Fibroblast of gingiva (primary cell): ENCODE data around the gene CD48.

ENCODE experiments used
- DNase-seq: peaks from one replicate; pipeline ENCODE4 v3.0.0-alpha.2; 2011; ENCODE audit warnings: low read depth

The CD48 gene

GRCh38 chr1:160634543-160635491 lies 76.8 kb downstream of the CD48 start:
- no peak for DNase-seq

- no peak for DNase-seq
Measured at GRCh38 chr1:160633330-160633903, 78.2 kb downstream of the CD48 start.

GRCh38 chr1:160631983-160632625 lies 79.5 kb downstream of the CD48 start:
- no peak for DNase-seq

GRCh38 chr1:160630523-160631451 lies 80.8 kb downstream of the CD48 start:
- no peak for DNase-seq

GRCh38 chr1:160629286-160630210 lies 82.1 kb downstream of the CD48 start:
- DNase-seq: no peak

- DNase-seq: no peak
Measured at GRCh38 chr1:160628799-160629263, 82.8 kb downstream of the CD48 start.
